SK-N-SH (cell line): ENCODE data around the gene SSR1.

Experiments used
- EP300 ChIP-seq, 2 experiments: IDR thresholded peaks; 2 replicates each; pipeline versions ENCODE4 v1.4.0 to v1.6.1; 2012; ENCODE audit warnings: borderline replicate concordance in 1 of 2, low read depth in 1 of 2, low read length in 1 of 2
- FOXJ3 ChIP-seq: sonication (generic); formaldehyde crosslinking; IDR thresholded peaks from 2 replicates; pipeline ENCODE4 v1.5.1; 2020; ENCODE audit warnings: mild to moderate bottlenecking, missing genetic modification reagents
- FOXM1 ChIP-seq: IDR thresholded peaks from 2 replicates; pipeline ENCODE4 v1.4.0; 2012; ENCODE audit warnings: low read depth, mild to moderate bottlenecking
- RCOR1 ChIP-seq: fragments of 150-350 bp; IDR thresholded peaks from 2 replicates; pipeline ENCODE4 v1.6.1; 2017; ENCODE audit warnings: antibody characterized with exemption, low read length
- RFX5 ChIP-seq: IDR thresholded peaks from 2 replicates; pipeline ENCODE4 v1.6.1; 2012; ENCODE audit warnings: mild to moderate bottlenecking, improper control_type of control experiment, low read length
- TAF1 ChIP-seq: IDR thresholded peaks from 2 replicates; pipeline ENCODE4 v1.6.1; 2012; ENCODE audit warnings: low read depth, mild to moderate bottlenecking, low read length, moderate library complexity, borderline replicate concordance
- TF ChIP-seq, protein P1 (sequence below): fragments of 200-600 bp; sonication (generic); IDR thresholded peaks from 2 replicates; pipeline ENCODE4 v1.6.1; 2017; ENCODE audit warnings: antibody characterized with exemption, mild to moderate bottlenecking, moderate library complexity
- TF ChIP-seq, protein P2 (sequence below): fragments of 150-350 bp; IDR thresholded peaks from 2 replicates; pipeline ENCODE4 v1.6.1; 2016; ENCODE audit warnings: mild to moderate bottlenecking, low read depth, low read length

DNA sequence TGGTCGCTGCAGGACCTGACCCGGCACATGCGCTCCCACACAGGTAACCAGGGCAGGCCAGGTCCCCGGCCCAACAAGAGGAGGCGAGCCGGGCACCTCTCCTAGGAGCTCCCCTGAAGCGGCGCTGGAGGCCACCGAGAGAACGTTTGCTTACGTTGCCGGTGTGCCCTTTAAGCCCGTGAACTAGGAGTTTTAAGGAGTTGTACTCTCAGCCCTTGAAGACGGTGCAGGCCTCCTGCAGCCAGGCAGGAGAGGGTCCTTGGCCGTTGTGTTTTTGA is 65.9 kb downstream of the SSR1 start:
- TF ChIP-seq RCOR1 (no peak), FOXM1 (no peak), TAF1 (no peak), EP300 (IDR thresholded peaks at IDR 0.05; ENCODE audit: borderline replicate concordance in 1 of 2, low read depth in 1 of 2, low read length in 1 of 2) (no peak), FOXJ3 (CRISPR knock-in tag) (no peak), RFX5 (no peak)
- TF ChIP-seq, protein P1, sequence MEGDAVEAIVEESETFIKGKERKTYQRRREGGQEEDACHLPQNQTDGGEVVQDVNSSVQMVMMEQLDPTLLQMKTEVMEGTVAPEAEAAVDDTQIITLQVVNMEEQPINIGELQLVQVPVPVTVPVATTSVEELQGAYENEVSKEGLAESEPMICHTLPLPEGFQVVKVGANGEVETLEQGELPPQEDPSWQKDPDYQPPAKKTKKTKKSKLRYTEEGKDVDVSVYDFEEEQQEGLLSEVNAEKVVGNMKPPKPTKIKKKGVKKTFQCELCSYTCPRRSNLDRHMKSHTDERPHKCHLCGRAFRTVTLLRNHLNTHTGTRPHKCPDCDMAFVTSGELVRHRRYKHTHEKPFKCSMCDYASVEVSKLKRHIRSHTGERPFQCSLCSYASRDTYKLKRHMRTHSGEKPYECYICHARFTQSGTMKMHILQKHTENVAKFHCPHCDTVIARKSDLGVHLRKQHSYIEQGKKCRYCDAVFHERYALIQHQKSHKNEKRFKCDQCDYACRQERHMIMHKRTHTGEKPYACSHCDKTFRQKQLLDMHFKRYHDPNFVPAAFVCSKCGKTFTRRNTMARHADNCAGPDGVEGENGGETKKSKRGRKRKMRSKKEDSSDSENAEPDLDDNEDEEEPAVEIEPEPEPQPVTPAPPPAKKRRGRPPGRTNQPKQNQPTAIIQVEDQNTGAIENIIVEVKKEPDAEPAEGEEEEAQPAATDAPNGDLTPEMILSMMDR, result no peak
- TF ChIP-seq, protein P2, sequence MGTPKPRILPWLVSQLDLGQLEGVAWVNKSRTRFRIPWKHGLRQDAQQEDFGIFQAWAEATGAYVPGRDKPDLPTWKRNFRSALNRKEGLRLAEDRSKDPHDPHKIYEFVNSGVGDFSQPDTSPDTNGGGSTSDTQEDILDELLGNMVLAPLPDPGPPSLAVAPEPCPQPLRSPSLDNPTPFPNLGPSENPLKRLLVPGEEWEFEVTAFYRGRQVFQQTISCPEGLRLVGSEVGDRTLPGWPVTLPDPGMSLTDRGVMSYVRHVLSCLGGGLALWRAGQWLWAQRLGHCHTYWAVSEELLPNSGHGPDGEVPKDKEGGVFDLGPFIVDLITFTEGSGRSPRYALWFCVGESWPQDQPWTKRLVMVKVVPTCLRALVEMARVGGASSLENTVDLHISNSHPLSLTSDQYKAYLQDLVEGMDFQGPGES, result no peak
